A549 treated with Hydrocortisone at 1 μM for 4 hours (cell line): ENCODE measurements around the gene TBX6. TPM values are rescaled to one million over a fixed set of nuclear protein-coding genes. Genes with fewer than 3 reads are reported as not detected.

ENCODE experiments used
- total RNA-seq: library from RNA; stranded (reverse); fragments of 200-300 nt; extraction: Qiagen RNA extraction; gene quantifications from 5 replicates; pipeline ENCODE4 v1.2.3, GENCODE V29; 2022

TBX6 gene
- 0.23 to 0.33 TPM (median 0.28 TPM) in 5 replicates for total RNA-seq

GRCh38 chr16:30091474-30092372 is at the start of gene TBX6:
TBX6 (minus strand) TSS chr16:30091924; CDS start chr16:30091193, 731 bp downstream.

GRCh38 chr16:30113031-30113710 is 21.4 kb upstream of the TBX6 start, which contains the start of gene GDPD3:
GDPD3 (minus strand) TSS chr16:30113537; CDS start chr16:30113478, 59 bp downstream.

GRCh38 chr16:30096105-30096861 is 4.6 kb upstream of the TBX6 start, which contains the start of gene YPEL3:
YPEL3 (minus strand) TSS chr16:30096213; CDS start chr16:30095482, 731 bp downstream.

GRCh38 chr16:30075503-30076275 is 16.0 kb downstream of the TBX6 start, which contains the start of gene PPP4C:
PPP4C (plus strand) TSS chr16:30075994; CDS start chr16:30076378, 384 bp downstream.

GRCh38 chr16:30065102-30065942 is 26.4 kb downstream of the TBX6 start, which contains the start of gene ALDOA:
ALDOA (plus strand) TSS chr16:30065760; CDS start chr16:30066898, 1,138 bp downstream.

Other genes with a start within 250 kb of the TBX6 start
- gene CDIPT, start 228.7 kb downstream of the TBX6 start, total RNA-seq = 67.9 to 92.6 TPM (median 87.4 TPM) in 5 replicates
- gene SEZ6L2, start 192.4 kb downstream of the TBX6 start, total RNA-seq = 18.2 to 22.4 TPM (median 20.4 TPM) in 5 replicates
- 15.8 to 26.9 TPM (median 23.3 TPM) in 5 replicates for gene ASPHD1, start 191.4 kb downstream of the TBX6 start, total RNA-seq
- 12.0 to 15.5 TPM (median 13.9 TPM) in 5 replicates for gene KCTD13, start 165.7 kb downstream of the TBX6 start, total RNA-seq
- 83.5 to 102 TPM (median 96.1 TPM) in 5 replicates for gene TMEM219, start 129.8 kb downstream of the TBX6 start, total RNA-seq
- gene TAOK2, start 118.1 kb downstream of the TBX6 start, total RNA-seq = 28.0 to 31.9 TPM (median 30.9 TPM) in 5 replicates
- 14.5 to 17.7 TPM (median 15.5 TPM) in 5 replicates for gene HIRIP3, start 96.3 kb downstream of the TBX6 start, total RNA-seq
- gene INO80E, start 95.7 kb downstream of the TBX6 start, total RNA-seq = 94.8 to 122 TPM (median 102 TPM) in 5 replicates
- 1.5 to 2.5 TPM (median 2.0 TPM) in 5 replicates for gene DOC2A, start 80.9 kb downstream of the TBX6 start, total RNA-seq
- not detected in 5 replicates for gene C16orf92, start 68.7 kb downstream of the TBX6 start, total RNA-seq
- 0.18 to 0.43 TPM (median 0.32 TPM) in 5 replicates for gene TLCD3B, start 60.7 kb downstream of the TBX6 start, total RNA-seq
- gene ALDOA, start 26.2 kb downstream of the TBX6 start, total RNA-seq = 1,622 to 1,806 TPM (median 1,747 TPM) in 5 replicates
- gene PPP4C, start 15.9 kb downstream of the TBX6 start, total RNA-seq = 137 to 149 TPM (median 140 TPM) in 5 replicates
- 4.2 to 10.2 TPM (median 7.7 TPM) in 5 replicates for gene YPEL3, start 4.3 kb upstream of the TBX6 start, total RNA-seq
- 1.2 to 1.5 TPM (median 1.3 TPM) in 5 replicates for gene GDPD3, start 21.6 kb upstream of the TBX6 start, total RNA-seq
- 32.3 to 36.4 TPM (median 35.2 TPM) in 5 replicates for gene MAPK3, start 31.3 kb upstream of the TBX6 start, total RNA-seq
- gene CORO1A, start 91.7 kb upstream of the TBX6 start, total RNA-seq = 1.9 to 2.9 TPM (median 2.8 TPM) in 5 replicates
- gene BOLA2B, start 101.7 kb upstream of the TBX6 start, total RNA-seq = 98.3 to 218 TPM (median 209 TPM) in 5 replicates
- gene SLX1A, start 102.0 kb upstream of the TBX6 start, total RNA-seq = 7.8 to 14.7 TPM (median 13.7 TPM) in 5 replicates
- gene SULT1A3, start 107.3 kb upstream of the TBX6 start, total RNA-seq = 4.9 to 10.8 TPM (median 7.0 TPM) in 5 replicates
- gene NPIPB13, start 156.6 kb upstream of the TBX6 start, total RNA-seq = 1.7 to 3.0 TPM (median 2.7 TPM) in 5 replicates